NCI-H748 (cell line): ENCODE measurements around the gene COLEC11.
A peak's percentile ranks its signal among the peaks of the same experiment; 100 is the strongest.
"Not testable (repeated sequence)": the region's sequence is repeated elsewhere in the genome, so short reads cannot be mapped to it uniquely, and the experiment has no call there.

Source experiments
- DNase-seq: peaks from one replicate; lab custom pipeline; 2025; ENCODE audit not compliant: unreplicated experiment; lab: John Stamatoyannopoulos, UW

The COLEC11 gene

GRCh38 chr2:3651691-3652648 lies 57.1 kb downstream of the COLEC11 start:
- peak; percentile 100 for DNase-seq

DNA sequence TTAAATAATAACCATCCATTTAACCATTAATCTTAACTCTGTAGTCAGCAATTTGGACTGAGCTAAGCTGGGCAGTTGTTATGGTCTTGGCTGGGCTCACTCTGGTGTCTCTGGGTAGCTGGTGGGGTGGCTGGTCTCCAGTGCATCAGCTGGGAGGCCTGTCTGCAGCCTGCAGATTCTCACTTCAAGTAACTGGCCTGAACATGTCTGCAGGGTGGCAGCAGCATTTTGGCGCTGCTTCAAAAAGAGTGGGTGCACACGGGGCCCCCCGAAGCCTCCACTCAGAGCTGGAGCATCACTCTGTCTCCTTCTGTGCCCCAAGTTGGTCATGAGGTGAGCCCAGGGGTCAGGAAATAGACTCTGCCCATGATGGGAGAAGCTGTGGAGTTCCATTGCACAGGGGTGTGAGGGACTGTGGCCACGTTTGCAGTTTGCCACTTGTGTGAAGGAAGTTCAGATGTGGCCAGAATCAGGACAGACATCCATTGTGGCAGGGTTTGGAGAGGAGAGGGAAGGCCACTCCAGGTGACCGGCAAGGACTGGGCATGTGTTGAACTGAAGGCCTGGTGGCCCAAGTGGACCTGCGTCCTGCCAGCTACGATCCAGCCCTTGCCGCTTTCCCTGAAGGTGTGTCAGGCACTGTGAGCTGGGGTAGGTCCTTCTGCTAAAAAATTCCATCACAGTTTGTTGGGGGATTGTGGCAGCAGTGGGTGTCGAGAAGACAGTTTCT lies 58.1 kb downstream of the COLEC11 start:
- DNase-seq: no peak

DNA sequence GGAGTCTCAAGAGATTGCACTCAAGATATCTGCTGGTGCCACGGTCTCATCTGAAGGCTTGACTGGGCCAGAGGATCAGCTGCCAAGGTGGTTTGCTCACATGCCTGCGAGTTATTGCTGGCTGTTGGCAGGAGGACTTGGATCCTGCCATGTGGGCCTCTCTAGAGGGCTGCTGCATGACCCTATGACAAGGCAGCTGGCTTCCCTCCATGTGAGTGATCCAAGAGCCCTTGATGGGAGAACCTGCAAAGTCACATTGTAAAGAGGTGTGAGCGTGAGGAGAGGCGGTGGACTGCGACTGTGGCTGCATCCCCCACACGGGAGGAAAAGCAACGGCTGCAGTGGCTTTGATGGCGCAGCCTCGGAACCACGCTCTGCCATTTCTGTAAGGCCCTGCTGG lies 59.1 kb downstream of the COLEC11 start:
- DNase-seq: no peak

GRCh38 chr2:3654531-3655225 lies 59.8 kb downstream of the COLEC11 start:
- DNase-seq: no peak

DNA sequence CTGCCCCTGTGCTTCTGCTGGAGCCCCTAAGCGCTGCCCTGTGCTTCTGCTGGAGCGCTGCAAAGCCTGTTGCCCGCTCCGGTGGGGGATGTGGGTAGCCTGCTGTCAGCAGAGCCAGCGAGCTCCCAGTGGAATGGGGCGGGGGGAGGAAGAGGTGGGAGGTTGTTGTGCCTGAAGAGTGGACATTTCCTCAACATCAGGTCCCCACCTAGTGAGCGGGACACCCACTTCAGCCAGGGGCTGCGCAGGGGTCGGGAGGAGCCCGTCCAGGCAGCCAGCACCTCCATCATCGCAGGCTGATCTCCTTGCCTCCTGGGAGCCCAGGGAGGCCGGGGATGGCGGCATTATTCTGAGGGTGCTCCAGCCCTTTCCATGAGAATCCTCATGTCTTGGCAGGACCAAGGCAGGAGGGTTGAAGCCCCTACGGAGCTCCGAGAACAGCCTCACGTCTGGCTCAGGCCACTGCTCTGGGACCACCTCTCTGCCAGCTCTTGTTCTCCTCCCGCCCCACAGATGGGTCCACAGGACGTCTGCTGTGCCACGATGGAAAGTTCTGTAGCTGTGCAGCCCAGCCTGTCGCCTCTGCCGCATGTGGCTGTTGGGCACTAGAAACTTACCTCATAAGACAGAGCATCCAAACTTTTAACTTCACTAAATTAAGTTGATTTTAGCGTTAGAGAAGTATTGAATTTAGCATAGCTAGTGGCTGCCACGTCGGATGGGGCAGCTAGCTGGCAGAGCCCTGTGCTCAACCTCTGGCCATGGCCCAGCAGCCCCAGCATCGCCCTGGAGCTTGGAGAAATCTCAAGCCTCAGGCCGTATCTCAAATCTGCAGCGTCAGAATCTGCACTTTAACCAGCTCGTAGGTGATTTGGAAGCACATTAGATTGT lies 61.2 kb downstream of the COLEC11 start:
- DNase-seq: no peak

DNA sequence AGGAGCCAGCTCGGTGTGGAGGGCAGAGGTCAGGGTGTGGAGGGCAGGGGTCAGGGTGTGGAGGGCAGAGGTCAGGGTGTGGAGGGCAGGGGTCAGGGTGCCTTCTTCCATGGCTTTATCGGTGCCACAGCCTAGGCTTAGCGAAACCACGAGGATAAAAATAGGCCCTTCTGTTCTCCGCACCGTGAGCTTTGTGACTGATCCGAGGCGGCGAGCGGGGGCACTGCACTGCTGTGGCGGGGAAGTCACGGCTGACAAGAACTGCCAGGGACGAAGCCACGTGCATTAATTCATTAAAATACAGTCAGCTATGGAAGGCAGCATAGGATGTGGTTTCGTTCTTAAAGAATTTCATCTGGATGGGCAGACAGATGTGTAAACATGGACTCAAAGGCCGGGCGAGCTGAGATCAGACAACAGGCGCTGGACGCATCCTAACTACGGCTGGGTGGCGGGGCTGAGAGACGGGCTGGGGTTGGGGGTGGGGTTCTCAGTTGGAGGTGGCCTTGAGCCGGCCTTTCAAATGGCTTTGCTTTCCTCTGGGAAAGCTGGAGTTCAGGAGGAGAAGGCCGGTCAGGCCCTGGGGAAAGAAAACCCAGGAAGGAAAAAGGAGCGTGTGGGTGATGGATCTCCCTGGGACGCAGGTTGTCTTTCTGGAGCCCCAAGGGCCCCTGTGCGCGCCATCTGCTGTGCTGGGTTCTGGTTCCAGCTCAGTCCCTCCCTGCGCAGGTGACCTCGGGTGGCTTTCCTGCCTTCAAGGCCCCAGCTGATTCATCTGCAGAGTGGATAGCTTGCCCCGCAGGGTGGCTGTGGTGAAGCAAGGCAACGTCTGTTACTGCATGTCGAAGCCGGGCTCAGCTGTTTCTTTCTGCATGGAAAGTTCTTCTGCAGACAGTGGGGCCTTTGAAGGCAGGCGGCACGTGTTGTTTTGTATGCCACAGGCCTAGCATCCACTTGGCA lies 62.1 kb downstream of the COLEC11 start:
- no peak for DNase-seq

DNA sequence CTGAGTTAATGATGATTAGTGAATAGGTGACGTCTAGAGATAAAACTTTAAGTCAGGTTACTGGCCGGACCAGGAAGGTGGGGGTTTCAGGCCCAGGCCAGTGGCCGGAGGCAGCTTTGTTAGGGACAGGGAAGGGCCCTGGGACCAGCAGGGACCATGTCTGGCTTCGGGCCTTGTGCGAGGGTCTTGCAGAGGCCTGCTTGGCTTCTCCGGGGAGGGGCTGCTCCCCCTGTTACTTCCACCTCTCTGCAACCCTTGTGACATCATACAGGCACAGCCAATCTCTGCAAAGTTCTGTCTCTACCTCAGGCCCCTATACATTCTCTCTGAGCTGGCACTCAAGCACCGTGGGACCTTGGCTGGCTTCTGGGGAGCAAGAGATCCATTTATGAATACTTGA lies 63.0 kb downstream of the COLEC11 start, which contains the start of gene ALLC:
TSS of gene ALLC (plus strand) at position 320 of the 400 bp plus-strand sequence. CDS start 12,958 bp downstream, outside the sequence.
- DNase-seq: no peak

- peak; percentile 24 for DNase-seq
Measured at GRCh38 chr2:3659447-3660432, 64.8 kb downstream of the COLEC11 start.

DNA sequence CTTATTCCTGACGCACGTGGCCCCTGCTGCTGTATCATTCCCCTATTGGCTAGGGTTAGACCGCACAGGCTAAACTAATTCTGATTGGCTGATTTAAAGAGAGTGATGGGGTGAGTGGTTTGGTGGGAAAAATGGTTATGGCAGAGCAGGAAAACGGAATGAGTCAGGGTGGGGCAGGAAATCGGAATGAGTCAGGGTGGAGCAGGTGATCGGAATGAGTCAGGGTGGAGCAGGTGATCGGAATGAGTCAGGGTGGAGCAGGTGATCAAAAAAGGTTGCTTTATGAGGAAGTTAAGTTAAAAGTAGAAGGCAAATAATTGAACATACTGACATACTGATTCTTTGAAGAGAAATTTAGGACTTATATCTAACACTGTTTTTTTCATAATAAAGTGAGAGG lies 65.7 kb downstream of the COLEC11 start:
- not testable (repeated sequence) for DNase-seq

DNA sequence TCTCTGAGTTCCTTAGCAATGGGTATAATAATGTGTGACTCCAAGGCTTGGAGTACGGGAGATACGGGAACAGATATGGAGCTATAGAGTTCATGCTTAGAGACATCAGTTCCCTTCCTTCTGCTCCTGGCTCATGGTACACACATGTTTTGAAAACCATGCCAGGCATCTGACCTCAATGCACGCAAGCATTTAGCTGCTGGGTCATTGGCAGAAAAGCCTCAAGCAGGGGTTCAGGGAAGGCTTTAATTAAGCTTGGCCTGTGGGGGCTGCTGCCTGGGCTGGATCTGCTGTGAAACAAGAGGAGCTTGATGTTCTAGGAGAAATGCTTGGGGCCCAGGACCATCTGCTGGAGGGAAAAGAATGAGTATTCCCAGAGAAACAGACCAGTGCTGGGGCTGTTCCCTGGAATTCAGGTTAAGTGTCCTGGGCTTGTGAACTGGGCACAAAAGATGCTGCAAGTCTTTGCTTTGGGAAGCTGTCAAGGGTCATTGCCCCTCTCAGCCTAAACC lies 66.3 kb downstream of the COLEC11 start:
- no peak for DNase-seq

- DNase-seq: peak; percentile 26
Measured at GRCh38 chr2:3662239-3662638, 67.3 kb downstream of the COLEC11 start.

GRCh38 chr2:3664118-3664517 lies 69.2 kb downstream of the COLEC11 start:
- no peak for DNase-seq

DNA sequence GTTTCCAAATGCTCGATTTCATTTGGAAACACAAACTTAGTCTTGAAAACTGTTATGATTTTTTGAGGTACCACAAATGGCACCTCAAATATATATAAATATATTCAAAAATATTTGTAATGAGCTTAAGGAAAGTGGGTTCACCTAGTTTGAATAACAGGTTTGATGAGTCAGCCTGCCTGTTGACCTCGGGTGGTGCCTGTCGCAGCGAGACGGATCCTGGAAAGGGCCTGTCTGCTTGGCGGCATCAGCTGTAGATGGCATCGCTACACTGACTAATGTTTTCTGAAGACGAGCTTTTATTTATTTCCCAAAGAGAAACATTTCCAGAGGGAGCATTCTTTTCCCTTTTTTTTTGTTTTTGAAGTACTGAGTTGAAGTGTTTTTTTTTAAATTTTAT lies 70.0 kb downstream of the COLEC11 start:
- DNase-seq: no peak

DNA sequence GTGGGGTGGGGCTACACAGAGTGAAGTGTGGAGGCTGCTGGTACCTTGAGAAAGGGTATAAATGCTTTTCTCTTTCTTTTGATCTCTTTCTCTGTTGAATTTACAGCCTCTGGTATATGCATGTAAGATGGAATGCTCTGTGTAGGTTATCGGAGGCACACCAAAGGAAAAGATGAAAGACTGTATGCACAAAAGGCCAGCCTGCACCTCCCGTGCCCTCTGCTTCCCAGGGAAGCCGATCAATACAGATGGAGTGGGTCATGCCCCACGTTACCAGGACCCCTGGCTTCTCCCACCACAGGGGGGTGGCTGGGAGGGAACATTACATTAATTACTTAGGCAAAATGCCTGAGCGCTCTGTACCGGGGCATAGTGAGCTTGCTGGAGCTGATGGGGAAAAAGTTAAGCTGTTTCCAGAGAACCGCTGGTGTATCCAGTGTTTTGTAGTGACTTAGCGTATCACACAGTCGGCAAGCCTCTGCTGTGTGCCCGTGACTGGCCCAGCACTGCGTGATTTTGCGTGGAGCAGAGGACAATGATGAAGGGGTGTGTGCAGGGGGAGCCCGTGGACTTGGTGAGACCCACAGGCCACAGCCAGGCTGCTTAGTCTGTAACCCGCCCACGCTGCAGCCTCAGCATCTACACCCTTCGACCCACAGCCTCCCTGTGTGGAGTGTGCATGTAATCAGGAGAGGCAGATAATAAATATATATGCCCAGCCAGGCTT lies 71.1 kb downstream of the COLEC11 start:
- no peak for DNase-seq

- DNase-seq: no peak
Measured at GRCh38 chr2:3666613-3666975, 71.7 kb downstream of the COLEC11 start.

- DNase-seq: peak; percentile 25
Measured at GRCh38 chr2:3667151-3667631, 72.3 kb downstream of the COLEC11 start.

- DNase-seq: no peak
Measured at GRCh38 chr2:3669656-3670055, 74.7 kb downstream of the COLEC11 start.
